Hepatocyte (in vitro differentiated cells): ENCODE data around the gene KLK2.

Experiments
- EZH2 ChIP-seq: fragments of 200-600 bp; sonication (generic); IDR thresholded peaks from 2 replicates; pipeline ENCODE4 v1.6.1; 2016; ENCODE audit warnings: antibody characterized with exemption, mild to moderate bottlenecking, borderline replicate concordance
- EZH2phosphoT487 ChIP-seq: fragments of 200-600 bp; sonication (generic); IDR thresholded peaks from one replicate; pipeline ENCODE4 v1.6.1; 2018; ENCODE audit warnings: antibody characterized with exemption, mild to moderate bottlenecking, low read depth, moderate library complexity; ENCODE audit not compliant: unreplicated experiment, severe bottlenecking
- TF ChIP-seq, protein P1 (sequence below): fragments of 200-600 bp; sonication (generic); IDR thresholded peaks from 2 replicates; pipeline ENCODE4 v1.5.1; 2016; ENCODE audit warnings: antibody characterized with exemption, mild to moderate bottlenecking; ENCODE audit not compliant: poor library complexity

DNA sequence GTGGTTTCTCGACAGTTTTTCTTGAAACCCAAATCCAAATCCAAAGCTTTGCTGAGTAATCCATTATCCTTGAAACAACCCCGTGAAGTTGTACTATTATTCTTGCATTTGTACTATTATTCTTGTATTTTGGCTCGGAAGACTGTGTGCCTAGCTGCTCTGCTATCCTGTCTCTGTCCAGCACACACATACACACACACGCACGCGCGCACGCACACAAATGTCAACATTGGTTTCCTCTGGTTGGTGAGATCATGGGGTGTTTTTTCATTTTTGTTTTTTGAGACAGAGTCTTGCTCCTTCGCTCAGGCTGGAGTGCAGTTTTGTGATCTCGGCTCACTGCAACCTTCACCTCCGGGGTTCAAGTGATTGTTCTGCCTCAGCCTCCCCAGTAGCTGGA lies 52.9 kb downstream of the KLK2 start:
- TF ChIP-seq, protein P1, sequence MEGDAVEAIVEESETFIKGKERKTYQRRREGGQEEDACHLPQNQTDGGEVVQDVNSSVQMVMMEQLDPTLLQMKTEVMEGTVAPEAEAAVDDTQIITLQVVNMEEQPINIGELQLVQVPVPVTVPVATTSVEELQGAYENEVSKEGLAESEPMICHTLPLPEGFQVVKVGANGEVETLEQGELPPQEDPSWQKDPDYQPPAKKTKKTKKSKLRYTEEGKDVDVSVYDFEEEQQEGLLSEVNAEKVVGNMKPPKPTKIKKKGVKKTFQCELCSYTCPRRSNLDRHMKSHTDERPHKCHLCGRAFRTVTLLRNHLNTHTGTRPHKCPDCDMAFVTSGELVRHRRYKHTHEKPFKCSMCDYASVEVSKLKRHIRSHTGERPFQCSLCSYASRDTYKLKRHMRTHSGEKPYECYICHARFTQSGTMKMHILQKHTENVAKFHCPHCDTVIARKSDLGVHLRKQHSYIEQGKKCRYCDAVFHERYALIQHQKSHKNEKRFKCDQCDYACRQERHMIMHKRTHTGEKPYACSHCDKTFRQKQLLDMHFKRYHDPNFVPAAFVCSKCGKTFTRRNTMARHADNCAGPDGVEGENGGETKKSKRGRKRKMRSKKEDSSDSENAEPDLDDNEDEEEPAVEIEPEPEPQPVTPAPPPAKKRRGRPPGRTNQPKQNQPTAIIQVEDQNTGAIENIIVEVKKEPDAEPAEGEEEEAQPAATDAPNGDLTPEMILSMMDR: no peak
- TF ChIP-seq EZH2phosphoT487: no peak
- TF ChIP-seq EZH2: no peak
